Measurements from ENCODE around the gene MIEN1. TPM values are rescaled to one million over a fixed set of nuclear protein-coding genes. Genes with fewer than 3 reads are reported as not detected.
A peak's percentile ranks its signal among the peaks of the same experiment; 100 is the strongest.

MIEN1 gene
- total RNA-seq, 1 donor, result 14.8 TPM

GRCh38 chr17:39742856-39743436 lies 12.6 kb upstream of the MIEN1 start:
- DNase-seq (ENCODE audit: insufficient read length, low spot score, missing footprints), result peak; percentile 69
- H2AFZ ChIP-seq (ENCODE audit: low read length), result no peak overlapping the region
- peaks cover 19% of the 10 kb centered on the region for H3K4me1 ChIP-seq (ENCODE audit: insufficient read depth, low read length)
- TF ChIP-seq, protein P1, sequence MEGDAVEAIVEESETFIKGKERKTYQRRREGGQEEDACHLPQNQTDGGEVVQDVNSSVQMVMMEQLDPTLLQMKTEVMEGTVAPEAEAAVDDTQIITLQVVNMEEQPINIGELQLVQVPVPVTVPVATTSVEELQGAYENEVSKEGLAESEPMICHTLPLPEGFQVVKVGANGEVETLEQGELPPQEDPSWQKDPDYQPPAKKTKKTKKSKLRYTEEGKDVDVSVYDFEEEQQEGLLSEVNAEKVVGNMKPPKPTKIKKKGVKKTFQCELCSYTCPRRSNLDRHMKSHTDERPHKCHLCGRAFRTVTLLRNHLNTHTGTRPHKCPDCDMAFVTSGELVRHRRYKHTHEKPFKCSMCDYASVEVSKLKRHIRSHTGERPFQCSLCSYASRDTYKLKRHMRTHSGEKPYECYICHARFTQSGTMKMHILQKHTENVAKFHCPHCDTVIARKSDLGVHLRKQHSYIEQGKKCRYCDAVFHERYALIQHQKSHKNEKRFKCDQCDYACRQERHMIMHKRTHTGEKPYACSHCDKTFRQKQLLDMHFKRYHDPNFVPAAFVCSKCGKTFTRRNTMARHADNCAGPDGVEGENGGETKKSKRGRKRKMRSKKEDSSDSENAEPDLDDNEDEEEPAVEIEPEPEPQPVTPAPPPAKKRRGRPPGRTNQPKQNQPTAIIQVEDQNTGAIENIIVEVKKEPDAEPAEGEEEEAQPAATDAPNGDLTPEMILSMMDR (IDR thresholded peaks at IDR 0.05; ENCODE audit: extremely low read depth, low read depth, low read length), result no peak
- H3K4me2 ChIP-seq (ENCODE audit: insufficient read depth, low read length), result no peak overlapping the region
- H3K79me2 ChIP-seq (ENCODE audit: insufficient read depth, low read length), result no peaks in the 10 kb centered on the region
- H3K27ac ChIP-seq (ENCODE audit: low read depth, low read length), result no peak overlapping the region
- no peaks in the 10 kb centered on the region for H4K20me1 ChIP-seq (ENCODE audit: insufficient read depth, low read length)
- H3K27me3 ChIP-seq (ENCODE audit: insufficient read depth, low read length), result peaks cover 7% of the 10 kb centered on the region
- no peaks in the 10 kb centered on the region for H3K9me3 ChIP-seq (ENCODE audit: low read depth, low read length)
- H3K4me3 ChIP-seq (ENCODE audit: insufficient read depth, low read length), result no peak overlapping the region
- H3K36me3 ChIP-seq (ENCODE audit: insufficient read depth, low read length), result no peaks in the 10 kb centered on the region

GRCh38 chr17:39742126-39742855 lies 12.0 kb upstream of the MIEN1 start:
- Histone ChIP-seq H3K4me1 (ENCODE audit: insufficient read depth, low read length) (peaks cover 19% of the 10 kb centered on the region), H4K20me1 (ENCODE audit: insufficient read depth, low read length) (no peaks in the 10 kb centered on the region)

GRCh38 chr17:39740357-39741111 lies 10.2 kb upstream of the MIEN1 start:
- Histone ChIP-seq H3K36me3 (ENCODE audit: insufficient read depth, low read length) (no peaks in the 10 kb centered on the region), H4K20me1 (ENCODE audit: insufficient read depth, low read length) (no peaks in the 10 kb centered on the region), H3K27ac (ENCODE audit: low read depth, low read length) (no peak overlapping the region), H3K4me2 (ENCODE audit: insufficient read depth, low read length) (peak overlapping the region; percentile 69), H3K79me2 (ENCODE audit: insufficient read depth, low read length) (no peaks in the 10 kb centered on the region), H3K4me3 (ENCODE audit: insufficient read depth, low read length) (no peak overlapping the region), H3K9me3 (ENCODE audit: low read depth, low read length) (no peaks in the 10 kb centered on the region), H3K4me1 (ENCODE audit: insufficient read depth, low read length) (peaks cover 19% of the 10 kb centered on the region), H2AFZ (ENCODE audit: low read length) (peak overlapping the region; percentile 41), H3K27me3 (ENCODE audit: insufficient read depth, low read length) (peaks cover 18% of the 10 kb centered on the region)
- peak; percentile 94 for DNase-seq (ENCODE audit: insufficient read length, low spot score, missing footprints)
- TF ChIP-seq, protein P1 (IDR thresholded peaks at IDR 0.05; ENCODE audit: extremely low read depth, low read depth, low read length), result no peak

More at GRCh38 chr17:39742126-39742855, 12.0 kb upstream of the MIEN1 start:
- TF ChIP-seq, protein P1 (IDR thresholded peaks at IDR 0.05; ENCODE audit: extremely low read depth, low read depth, low read length), result no peak
- DNase-seq (ENCODE audit: insufficient read length, low spot score, missing footprints), result peak; percentile 63
- no peak overlapping the region for H3K4me2 ChIP-seq (ENCODE audit: insufficient read depth, low read length)
- H3K79me2 ChIP-seq (ENCODE audit: insufficient read depth, low read length), result no peaks in the 10 kb centered on the region
- H3K36me3 ChIP-seq (ENCODE audit: insufficient read depth, low read length), result no peaks in the 10 kb centered on the region
- no peak overlapping the region for H2AFZ ChIP-seq (ENCODE audit: low read length)
- no peaks in the 10 kb centered on the region for H3K9me3 ChIP-seq (ENCODE audit: low read depth, low read length)
- H3K27me3 ChIP-seq (ENCODE audit: insufficient read depth, low read length), result peaks cover 11% of the 10 kb centered on the region
- H3K4me3 ChIP-seq (ENCODE audit: insufficient read depth, low read length), result no peak overlapping the region
- no peak overlapping the region for H3K27ac ChIP-seq (ENCODE audit: low read depth, low read length)

Measured in osteoblast (primary cell).